ENCODE data around the gene GNB3.

Gene GNB3

DNA sequence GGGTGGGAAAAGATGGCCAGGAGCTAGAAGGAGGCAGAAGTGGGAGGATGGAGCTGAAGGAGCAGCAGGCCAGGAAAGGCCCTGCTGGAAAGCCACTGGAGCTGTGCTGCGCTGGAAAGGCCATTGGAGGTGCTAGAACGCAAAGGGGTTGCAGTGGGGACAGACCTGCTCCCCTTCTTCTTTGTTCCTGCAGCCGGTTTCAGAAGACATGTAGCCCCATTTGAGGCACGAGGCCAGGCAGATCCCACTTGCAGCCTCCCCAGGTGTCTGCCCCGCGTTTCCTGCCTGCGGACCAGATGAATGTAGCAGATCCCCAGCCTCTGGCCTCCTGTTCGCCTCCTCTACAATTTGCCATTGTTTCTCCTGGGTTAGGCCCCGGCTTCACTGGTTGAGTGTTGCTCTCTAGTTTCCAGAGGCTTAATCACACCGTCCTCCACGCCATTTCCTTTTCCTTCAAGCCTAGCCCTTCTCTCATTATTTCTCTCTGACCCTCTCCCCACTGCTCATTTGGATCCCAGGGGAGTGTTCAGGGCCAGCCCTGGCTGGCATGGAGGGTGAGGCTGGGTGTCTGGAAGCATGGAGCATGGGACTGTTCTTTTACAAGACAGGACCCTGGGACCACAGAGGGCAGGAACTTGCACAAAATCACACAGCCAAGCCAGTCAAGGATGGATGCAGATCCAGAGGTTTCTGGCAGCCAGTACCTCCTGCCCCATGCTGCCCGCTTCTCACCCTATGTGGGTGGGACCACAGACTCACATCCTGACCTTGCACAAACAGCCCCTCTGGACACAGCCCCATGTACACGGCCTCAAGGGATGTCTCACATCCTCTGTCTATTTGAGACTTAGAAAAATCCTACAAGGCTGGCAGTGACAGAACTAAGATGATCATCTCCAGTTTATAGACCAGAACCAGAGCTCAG is 21.4 kb upstream of the GNB3 start:
- no peaks in the 10 kb centered on the region for H3K9me3 Mint-ChIP-seq
- DNase-seq = no peak
- H3K27me3 Mint-ChIP-seq = peaks cover 31% of the 10 kb centered on the region
- no peak overlapping the region for H3K4me3 Mint-ChIP-seq
- peaks cover 51% of the 10 kb centered on the region for H3K36me3 Mint-ChIP-seq (ENCODE audit: low read depth)
- H3K27ac Mint-ChIP-seq = peak overlapping the region; percentile 37
- peaks cover 13% of the 10 kb centered on the region for H3K4me1 Mint-ChIP-seq (ENCODE audit: low read depth)

GRCh38 chr12:6820166-6820565 is 20.6 kb upstream of the GNB3 start:
- peaks cover 44% of the 10 kb centered on the region for H3K36me3 Mint-ChIP-seq (ENCODE audit: low read depth)
- H3K4me3 Mint-ChIP-seq = no peak overlapping the region
- H3K4me1 Mint-ChIP-seq (ENCODE audit: low read depth) = peaks cover 14% of the 10 kb centered on the region
- no peak overlapping the region for H3K27ac Mint-ChIP-seq
- no peak for DNase-seq
- H3K27me3 Mint-ChIP-seq = peaks cover 37% of the 10 kb centered on the region
- no peaks in the 10 kb centered on the region for H3K9me3 Mint-ChIP-seq

GRCh38 chr12:6821591-6822425 is 18.9 kb upstream of the GNB3 start, which contains the start of gene GPR162:
Gene GPR162, plus strand, starts transcription at chr12:6821821. Its CDS starts 2,078 bp downstream, at chr12:6823899.
- peaks cover 52% of the 10 kb centered on the region for H3K27me3 Mint-ChIP-seq
- peaks cover 29% of the 10 kb centered on the region for H3K36me3 Mint-ChIP-seq (ENCODE audit: low read depth)
- H3K27ac Mint-ChIP-seq = peak within 1 kb of the TSS; percentile 57
- no peak for DNase-seq
- H3K4me3 Mint-ChIP-seq = peak within 1 kb of the TSS; percentile 43
- H3K9me3 Mint-ChIP-seq = no peaks in the 10 kb centered on the region
- H3K4me1 Mint-ChIP-seq (ENCODE audit: low read depth) = peaks cover 18% of the 10 kb centered on the region

DNA sequence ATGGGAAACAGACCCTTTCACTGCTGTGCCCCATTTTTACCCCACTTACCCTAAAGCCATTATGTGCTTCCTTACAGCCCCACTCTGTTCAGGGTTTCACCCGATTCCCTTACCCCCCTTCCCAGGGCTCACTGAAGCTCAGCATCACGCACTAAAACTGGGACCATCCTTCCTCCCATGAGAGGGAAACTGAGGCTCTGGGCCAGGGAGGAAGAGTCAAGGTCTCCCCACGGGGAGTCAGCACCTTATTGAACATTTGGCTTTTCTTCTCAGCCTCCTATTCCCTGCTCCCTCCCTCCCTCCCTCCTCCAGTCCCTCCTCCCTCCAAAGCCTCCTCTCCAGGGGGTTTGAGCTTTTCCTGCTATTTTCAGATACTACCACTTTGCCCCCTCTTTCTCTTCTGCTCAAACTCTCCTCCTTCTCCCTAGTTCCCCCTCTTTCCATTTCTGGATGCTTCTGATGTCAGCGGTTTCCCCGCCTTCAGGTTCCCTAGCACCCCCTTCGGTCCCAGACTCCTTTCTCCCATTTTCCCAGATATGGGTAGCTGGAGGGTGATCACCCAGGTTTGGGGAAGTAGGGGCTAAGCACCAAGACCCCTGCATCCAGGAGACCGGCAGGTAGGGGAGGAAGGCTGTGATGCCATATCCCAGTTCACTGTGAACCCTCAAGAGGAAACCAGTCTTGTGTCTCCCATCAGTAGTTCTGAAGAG is 18.1 kb upstream of the GNB3 start:
- DNase-seq = no peak
- Mint-ChIP-seq H3K27me3 (peaks cover 60% of the 10 kb centered on the region), H3K9me3 (no peaks in the 10 kb centered on the region), H3K36me3 (ENCODE audit: low read depth) (peaks cover 24% of the 10 kb centered on the region), H3K4me3 (no peak overlapping the region), H3K27ac (peak overlapping the region; percentile 57), H3K4me1 (ENCODE audit: low read depth) (peaks cover 23% of the 10 kb centered on the region)

DNA sequence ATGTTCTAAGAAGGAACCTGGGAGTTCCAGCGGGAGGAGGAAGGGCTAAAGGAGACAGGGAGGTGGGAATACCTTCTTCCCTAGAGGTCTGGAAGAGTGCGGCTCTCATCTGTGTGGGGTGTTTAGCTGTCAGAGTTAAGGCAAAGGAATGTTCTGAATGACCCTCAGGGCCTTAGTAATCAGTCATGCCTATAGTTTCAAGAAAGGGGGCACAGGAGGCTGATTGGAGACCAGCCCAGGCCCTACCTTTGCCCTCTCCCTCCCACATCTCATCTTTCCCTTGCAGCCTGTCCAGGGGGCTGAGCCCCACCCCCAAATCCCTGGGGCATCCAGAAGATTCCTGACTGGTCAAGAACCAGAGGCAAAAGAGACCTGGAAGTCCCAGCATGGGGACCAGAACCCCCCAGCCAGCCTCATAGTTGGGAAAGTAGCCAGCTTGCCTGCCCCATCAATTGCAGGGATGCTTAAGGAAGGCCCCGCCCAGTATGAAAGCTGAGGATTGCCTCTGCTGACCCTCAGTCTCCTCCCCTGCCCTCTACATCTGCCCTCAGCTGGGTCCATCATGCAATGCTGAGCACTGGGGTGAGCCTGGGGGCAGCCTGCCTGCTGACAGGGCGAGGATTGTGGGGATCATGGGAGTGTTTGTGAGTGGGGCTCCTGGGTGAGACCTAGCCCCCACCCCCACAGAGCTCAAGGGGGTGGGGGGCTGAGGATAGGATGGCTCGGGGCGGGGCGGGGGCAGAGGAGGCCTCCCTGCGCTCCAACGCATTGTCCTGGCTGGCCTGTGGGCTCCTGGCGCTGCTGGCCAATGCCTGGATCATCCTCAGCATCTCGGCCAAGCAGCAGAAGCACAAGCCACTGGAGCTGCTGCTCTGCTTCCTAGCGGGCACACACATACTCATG is 17.3 kb upstream of the GNB3 start:
- Mint-ChIP-seq H3K4me3 (no peak overlapping the region), H3K27ac (no peak overlapping the region), H3K9me3 (no peaks in the 10 kb centered on the region), H3K27me3 (peaks cover 63% of the 10 kb centered on the region), H3K36me3 (ENCODE audit: low read depth) (peaks cover 16% of the 10 kb centered on the region), H3K4me1 (ENCODE audit: low read depth) (peaks cover 26% of the 10 kb centered on the region)
- no peak for DNase-seq

- no peak overlapping the region for H3K4me3 Mint-ChIP-seq
- peaks cover 31% of the 10 kb centered on the region for H3K4me1 Mint-ChIP-seq (ENCODE audit: low read depth)
- peaks cover 9% of the 10 kb centered on the region for H3K36me3 Mint-ChIP-seq (ENCODE audit: low read depth)
- H3K9me3 Mint-ChIP-seq = no peaks in the 10 kb centered on the region
- peaks cover 68% of the 10 kb centered on the region for H3K27me3 Mint-ChIP-seq
- H3K27ac Mint-ChIP-seq = no peak overlapping the region
- DNase-seq = no peak
Measured at GRCh38 chr12:6824085-6824775, 16.5 kb upstream of the GNB3 start.

DNA sequence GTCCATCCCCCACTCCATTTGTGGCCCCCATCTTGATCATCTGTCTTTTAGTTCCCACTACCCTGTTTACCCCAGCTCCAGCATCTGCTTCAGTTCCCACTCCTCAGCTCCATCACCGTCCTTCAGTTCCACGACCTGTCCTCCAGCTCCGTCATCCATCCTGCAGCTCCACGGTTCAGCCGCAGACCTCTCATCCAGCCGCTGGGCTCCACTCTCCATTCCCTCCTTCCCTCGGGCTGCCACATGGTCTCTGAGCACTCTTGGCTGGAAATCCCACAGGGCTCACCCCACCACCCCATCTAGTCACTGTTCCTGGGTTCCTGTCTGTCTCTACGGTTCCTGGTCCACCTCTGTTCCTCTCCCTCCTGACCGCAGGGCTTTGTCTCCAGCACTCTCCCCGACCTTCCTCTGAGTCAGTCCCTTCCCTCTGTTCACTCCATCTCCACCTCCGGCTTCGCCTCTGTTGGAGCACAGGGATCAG is 15.8 kb upstream of the GNB3 start:
- Mint-ChIP-seq H3K4me1 (ENCODE audit: low read depth) (peaks cover 36% of the 10 kb centered on the region), H3K27ac (no peak overlapping the region), H3K36me3 (ENCODE audit: low read depth) (peaks cover 2% of the 10 kb centered on the region), H3K4me3 (no peak overlapping the region), H3K27me3 (peaks cover 74% of the 10 kb centered on the region), H3K9me3 (no peaks in the 10 kb centered on the region)
- no peak for DNase-seq

- Mint-ChIP-seq H3K27ac (peak overlapping the region; percentile 35), H3K27me3 (peaks cover 80% of the 10 kb centered on the region), H3K9me3 (no peaks in the 10 kb centered on the region), H3K4me1 (ENCODE audit: low read depth) (peaks cover 34% of the 10 kb centered on the region), H3K36me3 (ENCODE audit: low read depth) (no peaks in the 10 kb centered on the region), H3K4me3 (no peak overlapping the region)
- peak; percentile 91 for DNase-seq
Measured at GRCh38 chr12:6825398-6826124, 15.2 kb upstream of the GNB3 start.

GRCh38 chr12:6826125-6826733 is 14.5 kb upstream of the GNB3 start:
- Mint-ChIP-seq H3K4me3 (no peak overlapping the region), H3K27me3 (peaks cover 79% of the 10 kb centered on the region), H3K4me1 (ENCODE audit: low read depth) (peaks cover 29% of the 10 kb centered on the region), H3K27ac (no peak overlapping the region), H3K9me3 (no peaks in the 10 kb centered on the region), H3K36me3 (ENCODE audit: low read depth) (no peaks in the 10 kb centered on the region)
- no peak for DNase-seq

DNA sequence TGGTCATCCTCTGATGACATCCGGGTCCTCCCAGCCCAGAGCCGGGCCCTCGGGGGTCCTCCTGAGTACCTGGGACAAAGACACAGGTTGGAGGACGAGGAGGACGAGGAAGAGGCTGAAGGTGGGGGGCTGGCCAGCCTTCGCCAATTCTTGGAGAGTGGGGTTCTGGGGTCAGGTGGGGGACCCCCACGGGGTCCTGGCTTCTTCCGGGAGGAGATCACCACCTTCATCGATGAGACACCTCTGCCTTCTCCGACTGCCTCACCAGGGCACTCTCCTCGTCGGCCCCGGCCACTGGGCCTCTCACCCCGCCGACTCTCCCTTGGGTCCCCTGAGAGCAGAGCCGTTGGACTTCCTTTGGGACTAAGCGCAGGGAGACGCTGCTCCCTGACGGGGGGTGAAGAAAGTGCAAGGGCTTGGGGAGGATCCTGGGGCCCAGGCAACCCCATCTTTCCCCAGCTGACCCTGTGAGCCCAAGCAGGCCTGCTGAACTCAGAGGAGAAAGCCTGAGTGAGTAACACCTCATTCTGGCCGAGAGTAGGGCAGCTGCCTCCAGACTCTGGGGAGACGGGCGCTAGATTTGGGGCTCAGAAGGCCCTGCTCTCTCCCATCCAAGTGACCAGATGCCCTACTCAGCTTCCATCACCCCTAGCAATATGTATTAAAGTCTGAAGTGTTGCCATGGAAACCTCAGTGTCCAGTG is 13.8 kb upstream of the GNB3 start:
- peak overlapping the region; percentile 2 for H3K27ac Mint-ChIP-seq
- H3K36me3 Mint-ChIP-seq (ENCODE audit: low read depth) = no peaks in the 10 kb centered on the region
- H3K27me3 Mint-ChIP-seq = peaks cover 76% of the 10 kb centered on the region
- peaks cover 27% of the 10 kb centered on the region for H3K4me1 Mint-ChIP-seq (ENCODE audit: low read depth)
- no peaks in the 10 kb centered on the region for H3K9me3 Mint-ChIP-seq
- DNase-seq = no peak
- peak overlapping the region; percentile 39 for H3K4me3 Mint-ChIP-seq

DNA sequence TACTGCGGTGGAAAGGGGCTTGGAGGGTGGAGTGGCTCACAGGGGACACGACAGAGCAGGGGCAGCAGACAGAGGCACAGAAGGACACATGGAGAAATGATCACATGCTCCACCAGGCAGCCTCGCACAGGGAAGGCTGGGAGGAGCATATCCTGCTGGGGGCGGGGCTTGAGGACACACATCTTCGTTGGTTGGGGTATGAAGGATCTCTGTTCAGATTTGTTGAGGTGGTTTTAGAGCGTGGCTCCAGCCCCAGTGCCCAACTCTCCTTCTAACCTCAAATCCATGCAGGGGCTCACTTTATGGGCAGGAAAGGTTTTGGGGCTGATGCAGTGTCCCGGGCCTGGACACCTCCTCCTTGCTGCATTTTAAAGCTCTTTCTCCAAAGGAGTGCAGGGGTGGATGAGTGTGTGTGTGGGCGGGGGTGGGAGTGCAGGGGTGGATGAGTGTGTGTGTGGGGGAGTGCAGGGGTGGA is 13.3 kb upstream of the GNB3 start:
- Mint-ChIP-seq H3K36me3 (ENCODE audit: low read depth) (no peaks in the 10 kb centered on the region), H3K9me3 (no peaks in the 10 kb centered on the region), H3K27ac (peak overlapping the region; percentile 2), H3K27me3 (peaks cover 70% of the 10 kb centered on the region), H3K4me3 (peak overlapping the region; percentile 39), H3K4me1 (ENCODE audit: low read depth) (peaks cover 23% of the 10 kb centered on the region)
- DNase-seq = peak; percentile 71
